Measurements from ENCODE around the gene KRT76. TPM values are rescaled to one million over a fixed set of nuclear protein-coding genes. Genes with fewer than 3 reads are reported as not detected.

KRT76 gene
- total and polyA plus RNA-seq, 2 experiments from 2014 or later, result not detected

DNA sequence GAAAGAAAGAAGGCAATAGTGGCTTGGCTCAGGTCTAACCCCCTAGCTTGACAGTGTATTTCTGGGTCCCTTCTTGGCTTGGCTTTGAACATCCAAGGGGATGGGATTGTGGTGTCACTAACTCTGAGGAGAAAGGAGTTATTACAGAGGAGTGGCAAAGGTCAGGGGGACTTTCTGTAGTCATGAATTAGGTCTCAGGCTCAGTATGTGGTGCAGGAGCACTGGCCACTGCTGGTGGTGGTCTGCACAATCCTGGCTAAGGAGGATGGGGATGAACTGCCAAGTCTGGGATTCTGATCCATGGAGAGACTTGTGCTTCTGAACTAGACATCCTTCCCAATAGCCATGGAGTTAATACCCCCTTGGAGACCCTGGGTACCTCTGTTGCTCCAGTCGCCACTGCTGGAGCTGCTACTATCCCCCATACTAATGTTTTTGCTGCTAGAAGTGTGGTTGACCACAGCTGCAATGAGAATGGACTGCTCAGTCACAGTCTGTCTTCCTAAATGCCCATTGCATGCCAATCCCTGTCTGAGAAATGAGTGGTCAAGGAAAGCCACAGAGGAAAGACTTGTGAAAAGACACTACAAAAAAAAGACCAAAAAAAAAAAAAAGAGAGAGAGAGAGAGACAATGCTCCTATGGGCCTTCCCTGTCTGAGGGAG lies 32.5 kb downstream of the KRT76 start:
- Histone ChIP-seq H4K20me1 (replicated peaks; ENCODE audit: insufficient read depth) (0 out of 2 replicates have a peak, but pooled peaks cover 2% of the 10 kb centered on the region), H3K4me3 (no peak overlapping the region), H3K9me2 (ENCODE audit: insufficient read depth) (0 out of 2 replicates have a peak, but pooled peaks cover 13% of the 10 kb centered on the region), H3K4me1 (ENCODE audit: insufficient read depth) (no peaks in the 10 kb centered on the region), H3F3A (replicated peaks; ENCODE audit: low read depth) (no peaks in the 10 kb centered on the region), H2AFZ (no peak overlapping the region), H3K27me3 (ENCODE audit: insufficient read depth) (no peaks in the 10 kb centered on the region), H3K27ac (ENCODE audit: low read depth) (no peak overlapping the region), H3K36me3 (ENCODE audit: insufficient read depth) (no peaks in the 10 kb centered on the region), H3K4me2 (no peak overlapping the region), H3K79me2 (replicated peaks; ENCODE audit: insufficient read depth) (no peaks in the 10 kb centered on the region)
- Mint-ChIP-seq H3K9me3 (no peaks in the 10 kb centered on the region), H3K4me1 (peaks cover 6% of the 10 kb centered on the region; the same call in 1 of the 3 replicates), H3K27me3 (ENCODE audit: insufficient read depth, low read depth, poor library complexity) (peaks cover 12% of the 10 kb centered on the region), H3K36me3 (ENCODE audit: low read depth) (no peaks in the 10 kb centered on the region; the same call in 2 of the 3 replicates), H3K27ac (no peak overlapping the region), H3K4me3 (no peak overlapping the region)
- ATAC-seq, result no peak
- TF ChIP-seq, protein P1, sequence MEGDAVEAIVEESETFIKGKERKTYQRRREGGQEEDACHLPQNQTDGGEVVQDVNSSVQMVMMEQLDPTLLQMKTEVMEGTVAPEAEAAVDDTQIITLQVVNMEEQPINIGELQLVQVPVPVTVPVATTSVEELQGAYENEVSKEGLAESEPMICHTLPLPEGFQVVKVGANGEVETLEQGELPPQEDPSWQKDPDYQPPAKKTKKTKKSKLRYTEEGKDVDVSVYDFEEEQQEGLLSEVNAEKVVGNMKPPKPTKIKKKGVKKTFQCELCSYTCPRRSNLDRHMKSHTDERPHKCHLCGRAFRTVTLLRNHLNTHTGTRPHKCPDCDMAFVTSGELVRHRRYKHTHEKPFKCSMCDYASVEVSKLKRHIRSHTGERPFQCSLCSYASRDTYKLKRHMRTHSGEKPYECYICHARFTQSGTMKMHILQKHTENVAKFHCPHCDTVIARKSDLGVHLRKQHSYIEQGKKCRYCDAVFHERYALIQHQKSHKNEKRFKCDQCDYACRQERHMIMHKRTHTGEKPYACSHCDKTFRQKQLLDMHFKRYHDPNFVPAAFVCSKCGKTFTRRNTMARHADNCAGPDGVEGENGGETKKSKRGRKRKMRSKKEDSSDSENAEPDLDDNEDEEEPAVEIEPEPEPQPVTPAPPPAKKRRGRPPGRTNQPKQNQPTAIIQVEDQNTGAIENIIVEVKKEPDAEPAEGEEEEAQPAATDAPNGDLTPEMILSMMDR (conservative IDR thresholded peaks at IDR 0.05; ENCODE audit: low read depth in 2 of 2), result no peak
- TF ChIP-seq EZH2phosphoT487 (IDR thresholded peaks at IDR 0.05; ENCODE audit: unreplicated experiment), result no peak
- no peak for DNase-seq (ENCODE audit: low spot score)

DNA sequence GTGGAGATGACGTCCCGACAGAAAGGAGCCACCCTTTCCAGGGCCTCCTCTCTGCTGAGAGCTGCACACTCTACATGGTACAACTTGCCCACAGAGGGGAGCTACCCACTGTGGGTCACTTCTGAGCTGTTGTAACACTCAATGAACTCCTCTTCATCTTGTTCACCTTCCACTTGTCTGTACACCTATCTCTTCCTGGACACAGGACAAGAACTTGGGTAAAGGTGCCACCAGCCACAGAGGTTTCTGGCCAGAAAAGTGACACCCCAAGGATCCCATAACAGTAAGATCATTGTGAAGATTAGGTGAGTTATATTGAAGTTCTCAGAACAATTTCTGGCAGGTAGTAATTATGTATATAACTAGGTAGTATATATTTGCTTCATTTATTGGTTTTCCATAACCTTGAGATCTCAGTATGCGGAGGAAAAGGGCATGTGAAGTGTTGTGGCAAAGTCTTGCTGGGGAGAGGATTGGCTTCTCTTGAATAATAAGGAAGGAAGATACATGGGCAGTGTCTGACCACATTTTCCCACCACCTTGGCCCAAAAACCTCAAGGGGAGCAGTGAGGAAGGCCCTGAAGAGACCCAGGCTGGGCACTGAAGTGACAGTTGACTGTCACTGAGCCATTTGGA lies 34.2 kb downstream of the KRT76 start:
- H3K27me3 Mint-ChIP-seq (ENCODE audit: insufficient read depth, low read depth, poor library complexity), result peaks cover 12% of the 10 kb centered on the region
- no peak overlapping the region for H3K27ac ChIP-seq (ENCODE audit: low read depth)
- no peak for ATAC-seq
- TF ChIP-seq JUNB (IDR thresholded peaks at IDR 0.05; ENCODE audit: unreplicated experiment) (no peak), STAT1 (IDR thresholded peaks at IDR 0.05; ENCODE audit: unreplicated experiment) (no peak), EZH2phosphoT487 (IDR thresholded peaks at IDR 0.05; ENCODE audit: unreplicated experiment) (no peak), EZH2 (IDR thresholded peaks at IDR 0.05; ENCODE audit: low read depth, unreplicated experiment) (no peak), NANOG (IDR thresholded peaks at IDR 0.05; ENCODE audit: borderline replicate concordance) (no peak)
- TF ChIP-seq, protein P2, sequence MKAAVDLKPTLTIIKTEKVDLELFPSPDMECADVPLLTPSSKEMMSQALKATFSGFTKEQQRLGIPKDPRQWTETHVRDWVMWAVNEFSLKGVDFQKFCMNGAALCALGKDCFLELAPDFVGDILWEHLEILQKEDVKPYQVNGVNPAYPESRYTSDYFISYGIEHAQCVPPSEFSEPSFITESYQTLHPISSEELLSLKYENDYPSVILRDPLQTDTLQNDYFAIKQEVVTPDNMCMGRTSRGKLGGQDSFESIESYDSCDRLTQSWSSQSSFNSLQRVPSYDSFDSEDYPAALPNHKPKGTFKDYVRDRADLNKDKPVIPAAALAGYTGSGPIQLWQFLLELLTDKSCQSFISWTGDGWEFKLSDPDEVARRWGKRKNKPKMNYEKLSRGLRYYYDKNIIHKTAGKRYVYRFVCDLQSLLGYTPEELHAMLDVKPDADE (IDR thresholded peaks at IDR 0.05), result no peak
- TF ChIP-seq, protein P3, sequence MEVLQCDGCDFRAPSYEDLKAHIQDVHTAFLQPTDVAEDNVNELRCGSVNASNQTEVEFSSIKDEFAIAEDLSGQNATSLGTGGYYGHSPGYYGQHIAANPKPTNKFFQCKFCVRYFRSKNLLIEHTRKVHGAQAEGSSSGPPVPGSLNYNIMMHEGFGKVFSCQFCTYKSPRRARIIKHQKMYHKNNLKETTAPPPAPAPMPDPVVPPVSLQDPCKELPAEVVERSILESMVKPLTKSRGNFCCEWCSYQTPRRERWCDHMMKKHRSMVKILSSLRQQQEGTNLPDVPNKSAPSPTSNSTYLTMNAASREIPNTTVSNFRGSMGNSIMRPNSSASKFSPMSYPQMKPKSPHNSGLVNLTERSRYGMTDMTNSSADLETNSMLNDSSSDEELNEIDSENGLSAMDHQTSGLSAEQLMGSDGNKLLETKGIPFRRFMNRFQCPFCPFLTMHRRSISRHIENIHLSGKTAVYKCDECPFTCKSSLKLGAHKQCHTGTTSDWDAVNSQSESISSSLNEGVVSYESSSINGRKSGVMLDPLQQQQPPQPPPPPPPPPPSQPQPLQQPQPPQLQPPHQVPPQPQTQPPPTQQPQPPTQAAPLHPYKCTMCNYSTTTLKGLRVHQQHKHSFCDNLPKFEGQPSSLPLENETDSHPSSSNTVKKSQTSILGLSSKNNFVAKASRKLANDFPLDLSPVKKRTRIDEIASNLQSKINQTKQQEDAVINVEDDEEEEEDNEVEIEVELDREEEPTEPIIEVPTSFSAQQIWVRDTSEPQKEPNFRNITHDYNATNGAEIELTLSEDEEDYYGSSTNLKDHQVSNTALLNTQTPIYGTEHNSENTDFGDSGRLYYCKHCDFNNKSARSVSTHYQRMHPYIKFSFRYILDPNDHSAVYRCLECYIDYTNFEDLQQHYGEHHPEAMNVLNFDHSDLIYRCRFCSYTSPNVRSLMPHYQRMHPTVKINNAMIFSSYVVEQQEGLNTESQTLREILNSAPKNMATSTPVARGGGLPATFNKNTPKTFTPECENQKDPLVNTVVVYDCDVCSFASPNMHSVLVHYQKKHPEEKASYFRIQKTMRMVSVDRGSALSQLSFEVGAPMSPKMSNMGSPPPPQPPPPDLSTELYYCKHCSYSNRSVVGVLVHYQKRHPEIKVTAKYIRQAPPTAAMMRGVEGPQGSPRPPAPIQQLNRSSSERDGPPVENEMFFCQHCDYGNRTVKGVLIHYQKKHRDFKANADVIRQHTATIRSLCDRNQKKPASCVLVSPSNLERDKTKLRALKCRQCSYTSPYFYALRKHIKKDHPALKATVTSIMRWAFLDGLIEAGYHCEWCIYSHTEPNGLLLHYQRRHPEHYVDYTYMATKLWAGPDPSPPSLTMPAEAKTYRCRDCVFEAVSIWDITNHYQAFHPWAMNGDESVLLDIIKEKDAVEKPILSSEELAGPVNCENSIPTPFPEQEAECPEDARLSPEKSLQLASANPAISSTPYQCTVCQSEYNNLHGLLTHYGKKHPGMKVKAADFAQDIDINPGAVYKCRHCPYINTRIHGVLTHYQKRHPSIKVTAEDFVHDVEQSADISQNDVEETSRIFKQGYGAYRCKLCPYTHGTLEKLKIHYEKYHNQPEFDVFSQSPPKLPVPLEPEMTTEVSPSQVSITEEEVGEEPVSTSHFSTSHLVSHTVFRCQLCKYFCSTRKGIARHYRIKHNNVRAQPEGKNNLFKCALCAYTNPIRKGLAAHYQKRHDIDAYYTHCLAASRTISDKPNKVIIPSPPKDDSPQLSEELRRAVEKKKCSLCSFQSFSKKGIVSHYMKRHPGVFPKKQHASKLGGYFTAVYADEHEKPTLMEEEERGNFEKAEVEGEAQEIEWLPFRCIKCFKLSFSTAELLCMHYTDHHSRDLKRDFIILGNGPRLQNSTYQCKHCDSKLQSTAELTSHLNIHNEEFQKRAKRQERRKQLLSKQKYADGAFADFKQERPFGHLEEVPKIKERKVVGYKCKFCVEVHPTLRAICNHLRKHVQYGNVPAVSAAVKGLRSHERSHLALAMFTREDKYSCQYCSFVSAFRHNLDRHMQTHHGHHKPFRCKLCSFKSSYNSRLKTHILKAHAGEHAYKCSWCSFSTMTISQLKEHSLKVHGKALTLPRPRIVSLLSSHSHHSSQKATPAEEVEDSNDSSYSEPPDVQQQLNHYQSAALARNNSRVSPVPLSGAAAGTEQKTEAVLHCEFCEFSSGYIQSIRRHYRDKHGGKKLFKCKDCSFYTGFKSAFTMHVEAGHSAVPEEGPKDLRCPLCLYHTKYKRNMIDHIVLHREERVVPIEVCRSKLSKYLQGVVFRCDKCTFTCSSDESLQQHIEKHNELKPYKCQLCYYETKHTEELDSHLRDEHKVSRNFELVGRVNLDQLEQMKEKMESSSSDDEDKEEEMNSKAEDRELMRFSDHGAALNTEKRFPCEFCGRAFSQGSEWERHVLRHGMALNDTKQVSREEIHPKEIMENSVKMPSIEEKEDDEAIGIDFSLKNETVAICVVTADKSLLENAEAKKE (CRISPR knock-in tag; IDR thresholded peaks at IDR 0.05), result no peak
- TF ChIP-seq, protein P1 (conservative IDR thresholded peaks at IDR 0.05; ENCODE audit: low read depth in 2 of 2), result no peak

More for the DNA sequence above, 34.2 kb downstream of the KRT76 start:
- DNase-seq (ENCODE audit: low spot score), result no peak
- H3K4me3 ChIP-seq, result no peak overlapping the region
- Mint-ChIP-seq H3K4me3 (no peak overlapping the region), H3K27ac (no peak overlapping the region), H3K4me1 (peaks cover 6% of the 10 kb centered on the region; the same call in 1 of the 3 replicates), H3K36me3 (ENCODE audit: low read depth) (no peaks in the 10 kb centered on the region; the same call in 2 of the 3 replicates), H3K9me3 (peaks cover 3% of the 10 kb centered on the region; the same call in 1 of the 3 replicates)
- H3K27me3 ChIP-seq (ENCODE audit: insufficient read depth), result no peaks in the 10 kb centered on the region
- H3F3A ChIP-seq (replicated peaks; ENCODE audit: low read depth), result no peaks in the 10 kb centered on the region
- 0 out of 2 replicates have a peak, but pooled peaks cover 12% of the 10 kb centered on the region for H3K9me2 ChIP-seq (ENCODE audit: insufficient read depth)
- no peaks in the 10 kb centered on the region for H3K4me1 ChIP-seq (ENCODE audit: insufficient read depth)
- H3K4me2 ChIP-seq, result no peak overlapping the region
- no peaks in the 10 kb centered on the region for H3K79me2 ChIP-seq (replicated peaks; ENCODE audit: insufficient read depth)
- H4K20me1 ChIP-seq (replicated peaks; ENCODE audit: insufficient read depth), result 0 out of 2 replicates have a peak, but pooled peaks cover 3% of the 10 kb centered on the region
- H2AFZ ChIP-seq, result no peak overlapping the region
- no peaks in the 10 kb centered on the region for H3K36me3 ChIP-seq (ENCODE audit: insufficient read depth)

All from GM23338 (cell line).